ENCODE results near the gene RHOF. TPM values are rescaled to one million over a fixed set of nuclear protein-coding genes. Genes with fewer than 3 reads are reported as not detected.

Gene RHOF
- total and polyA plus RNA-seq, 2 of the 13 experiments (the other 11 are each of a cell fraction or from before 2014, with no cell fraction given) = 14.6 to 32.2 TPM

DNA sequence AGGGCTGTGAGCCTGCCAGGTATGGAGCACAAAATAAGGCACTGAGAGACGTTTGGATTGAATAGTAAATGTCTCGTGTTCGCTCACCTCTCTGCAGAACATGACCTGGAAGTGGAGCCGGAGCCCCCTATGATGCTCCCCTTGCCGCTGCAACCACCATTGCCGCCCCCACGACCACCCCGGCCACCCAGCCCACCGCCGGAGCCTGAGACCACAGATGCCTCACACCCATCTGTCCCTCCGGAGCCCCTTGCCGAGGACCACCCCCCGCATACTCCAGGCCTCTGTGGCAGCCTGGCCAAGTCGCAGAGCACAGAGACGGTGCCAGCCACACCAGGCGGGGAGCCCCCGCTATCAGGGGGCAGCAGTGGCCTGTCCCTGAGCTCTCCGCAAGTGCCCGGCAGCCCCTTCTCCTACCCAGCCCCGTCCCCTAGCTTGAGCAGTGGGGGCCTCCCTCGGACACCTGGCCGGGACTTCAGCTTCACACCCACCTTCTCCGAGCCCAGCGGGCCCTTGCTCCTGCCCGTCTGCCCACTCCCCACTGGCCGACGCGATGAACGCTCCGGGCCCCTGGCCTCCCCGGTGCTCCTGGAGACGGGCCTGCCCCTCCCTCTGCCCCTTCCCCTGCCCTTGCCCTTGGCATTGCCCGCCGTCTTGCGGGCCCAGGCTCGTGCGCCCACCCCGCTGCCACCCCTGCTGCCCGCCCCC is 29.1 kb upstream of the RHOF start:
- intact Hi-C loops (cut with micrococcal nuclease; ENCODE audit: unreplicated experiment) (no loop called here), in situ Hi-C loops (cut with HindIII; ENCODE audit: extremely low pct_ligation_motif_present, low pct_unique_long_range_greater_than_20kb) (no loop called here)
- Histone ChIP-seq H3K4me3 (replicated peaks in 1 of 3; ENCODE audit: insufficient read depth in 1 of 3, low read depth in 2 of 3, low read length in 3 of 3) (no peak overlapping the region), H3K9ac (ENCODE audit: insufficient read depth, low read depth, low read length) (no peak overlapping the region), H4K20me1 (ENCODE audit: insufficient read depth, low read length) (no peaks in the 10 kb centered on the region), H3K36me3 (replicated peaks in 1 of 2; ENCODE audit: control insufficient read depth in 1 of 2, insufficient read depth in 2 of 2, low read length in 2 of 2) (peaks cover 22 to 41% of the 10 kb centered on the region in 2 experiments), H3K4me2 (ENCODE audit: low read depth, low read length) (no peak overlapping the region), H2AFZ (ENCODE audit: low read length) (no peak overlapping the region), H3K79me2 (ENCODE audit: insufficient read depth, low read length) (no peaks in the 10 kb centered on the region), H3K4me1 (ENCODE audit: insufficient read depth, low read length) (no peaks in the 10 kb centered on the region), H3K27me3 (ENCODE audit: control insufficient read depth in 1 of 2, insufficient read depth in 2 of 2, low read length in 2 of 2) (no peaks in the 10 kb centered on the region), H3K27ac (ENCODE audit: extremely low read length, insufficient read depth, low read length) (no peak overlapping the region), H3K9me3 (ENCODE audit: low read length) (no peaks in the 10 kb centered on the region)
- no peak for FAIRE-seq
- TF ChIP-seq SALL2 (CRISPR knock-in tag; IDR thresholded peaks at IDR 0.05) = no peak
- TF ChIP-seq ZFP36L1 (CRISPR knock-in tag; IDR thresholded peaks at IDR 0.05) = no peak
- TF ChIP-seq, protein P1, sequence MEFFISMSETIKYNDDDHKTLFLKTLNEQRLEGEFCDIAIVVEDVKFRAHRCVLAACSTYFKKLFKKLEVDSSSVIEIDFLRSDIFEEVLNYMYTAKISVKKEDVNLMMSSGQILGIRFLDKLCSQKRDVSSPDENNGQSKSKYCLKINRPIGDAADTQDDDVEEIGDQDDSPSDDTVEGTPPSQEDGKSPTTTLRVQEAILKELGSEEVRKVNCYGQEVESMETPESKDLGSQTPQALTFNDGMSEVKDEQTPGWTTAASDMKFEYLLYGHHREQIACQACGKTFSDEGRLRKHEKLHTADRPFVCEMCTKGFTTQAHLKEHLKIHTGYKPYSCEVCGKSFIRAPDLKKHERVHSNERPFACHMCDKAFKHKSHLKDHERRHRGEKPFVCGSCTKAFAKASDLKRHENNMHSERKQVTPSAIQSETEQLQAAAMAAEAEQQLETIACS (CRISPR knock-in tag; IDR thresholded peaks at IDR 0.05) = no peak
- TF ChIP-seq ZNF235 (CRISPR knock-in tag; IDR thresholded peaks at IDR 0.05; ENCODE audit: borderline replicate concordance) = no peak
- peak; percentile 7 for TF ChIP-seq HNRNPK (IDR thresholded peaks at IDR 0.05; ENCODE audit: low read depth, low read length, poor library complexity, severe bottlenecking)
- peak; percentile 40; the same call in 1 of the 2 replicates for TF ChIP-seq RBFOX2 (IDR thresholded peaks at IDR 0.05; ENCODE audit: low read depth, low read length)
- peak; percentile 42 for TF ChIP-seq AGO2 (optimal IDR thresholded peaks at IDR 0.05; ENCODE audit: low read depth, low read length)
- no peak for DNase-seq (ENCODE audit: low spot score)
- no TSS peak for BruUV-seq (replicated peaks)
- peak; percentile 17 for ATAC-seq
- WGBS (ENCODE audit: low lambda C conversion rate) = 96% methylated on average over 26 of the region's 39 CpGs
- POLR2A ChIA-PET = interaction anchor here (1.0 to 1.2 kb wide), 2 partner anchors 26 to 28 kb away, joined by 3 to 4 read pairs; no protein-coding TSS in a partner anchor
- CTCF ChIA-PET (ENCODE audit: low intra/inter-chr PET ratio, low total read pairs) = interaction anchor here (1.2 kb wide), 1 partner anchor 66 kb away, joined by 6 read pairs; the partner anchor contains the start of gene PSMD9

Data from HepG2 (cell line).